Limb (tissue), 2 donors: ENCODE results near the gene ABL1.
A peak's percentile ranks its signal among the peaks of the same experiment; 100 is the strongest.

ENCODE experiments used
- DNase-seq, 2 donors: peaks; one replicate each; pipeline ENCODE4 v3.0.0-alpha.2; 2016; ENCODE audit errors: extremely low spot score in 2 of 2

The ABL1 gene

DNA sequence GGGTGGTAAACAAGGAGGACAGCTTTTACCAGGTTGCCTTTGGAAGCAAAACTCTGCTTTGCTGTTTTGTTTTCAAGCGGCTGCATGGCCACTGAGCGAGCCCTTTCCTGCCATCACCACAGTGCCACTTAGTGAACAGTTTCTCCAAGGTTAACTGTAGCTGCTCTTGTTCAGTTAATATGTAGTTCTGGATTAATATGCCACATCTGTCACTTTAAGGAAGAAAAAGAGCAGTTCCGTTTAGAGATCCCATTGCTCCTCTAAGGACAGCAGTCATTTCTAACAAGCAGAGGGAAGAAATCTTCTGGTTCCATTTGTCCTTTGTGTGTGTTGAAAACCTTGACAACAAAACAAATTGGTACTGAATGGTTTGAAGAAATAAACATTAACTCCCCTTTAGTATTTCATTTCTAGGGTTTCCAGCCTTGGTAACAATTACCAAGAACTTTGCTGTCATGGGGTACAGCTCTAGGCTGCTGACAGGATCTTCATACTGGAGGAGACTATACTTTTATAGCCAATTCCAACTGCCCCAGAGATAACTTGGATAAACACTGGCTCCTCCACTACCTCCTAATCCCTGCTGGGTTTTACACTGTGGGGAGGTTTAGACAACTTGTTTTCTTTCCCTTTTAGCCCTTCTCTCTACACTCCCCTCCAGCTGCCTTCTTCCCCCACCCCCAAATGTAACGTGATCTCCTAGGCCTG, 10.3 kb upstream of the ABL1 start:
- peak; percentile 79 to 87 for DNase-seq

DNA sequence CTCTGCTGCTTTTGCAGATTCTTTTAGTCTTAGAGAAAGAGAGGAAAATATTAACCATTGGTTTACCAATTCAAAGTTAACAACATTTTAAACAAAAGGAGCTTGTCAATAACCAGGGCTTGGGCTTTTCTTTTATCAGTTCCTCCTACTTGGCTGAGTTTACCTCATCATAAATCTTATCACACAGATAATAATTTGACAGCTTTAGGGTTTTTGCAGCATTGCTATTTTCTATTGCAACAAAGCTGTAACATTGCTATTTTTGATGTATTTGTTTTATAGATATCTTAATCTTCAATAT, 9.8 kb upstream of the ABL1 start:
- no peak for DNase-seq

DNA sequence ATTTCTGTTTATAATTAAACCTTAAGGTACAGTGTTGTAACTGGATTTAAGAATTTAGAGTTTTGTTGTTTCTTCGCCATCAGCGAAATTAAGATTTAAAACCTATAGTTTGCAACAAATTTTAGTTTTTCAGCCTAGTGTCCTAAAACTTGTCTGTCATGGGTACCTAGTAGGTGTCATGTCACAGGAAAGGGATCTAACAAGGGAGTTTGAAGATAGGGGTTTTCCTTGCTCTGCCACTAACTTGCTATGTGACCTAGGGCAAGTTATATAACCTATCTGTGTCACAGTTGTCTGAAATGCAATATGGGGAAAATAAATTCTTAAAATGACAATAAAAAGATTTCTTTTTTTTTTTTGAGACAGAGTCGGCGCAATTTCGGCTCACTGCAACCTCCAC, 9.2 kb upstream of the ABL1 start:
- DNase-seq, result no peak

DNA sequence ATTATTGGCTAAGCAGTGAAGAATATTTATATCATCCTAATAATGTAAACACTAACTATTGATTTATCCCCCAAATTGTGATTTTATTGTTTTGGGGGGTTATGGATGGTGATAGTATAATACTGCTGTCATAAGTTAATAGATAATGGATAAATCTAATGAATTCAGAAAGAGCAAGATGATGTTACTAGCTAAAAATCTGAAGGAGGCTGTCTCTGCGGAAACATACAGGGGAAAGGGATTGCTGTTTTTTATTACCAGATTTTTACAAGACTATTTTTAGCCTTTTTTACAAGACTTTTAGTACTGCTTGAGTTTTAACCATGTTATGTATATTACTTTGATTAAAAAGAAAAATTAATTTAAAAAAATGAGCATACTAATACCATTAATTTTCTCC, 5.3 kb upstream of the ABL1 start:
- no peak for DNase-seq

DNA sequence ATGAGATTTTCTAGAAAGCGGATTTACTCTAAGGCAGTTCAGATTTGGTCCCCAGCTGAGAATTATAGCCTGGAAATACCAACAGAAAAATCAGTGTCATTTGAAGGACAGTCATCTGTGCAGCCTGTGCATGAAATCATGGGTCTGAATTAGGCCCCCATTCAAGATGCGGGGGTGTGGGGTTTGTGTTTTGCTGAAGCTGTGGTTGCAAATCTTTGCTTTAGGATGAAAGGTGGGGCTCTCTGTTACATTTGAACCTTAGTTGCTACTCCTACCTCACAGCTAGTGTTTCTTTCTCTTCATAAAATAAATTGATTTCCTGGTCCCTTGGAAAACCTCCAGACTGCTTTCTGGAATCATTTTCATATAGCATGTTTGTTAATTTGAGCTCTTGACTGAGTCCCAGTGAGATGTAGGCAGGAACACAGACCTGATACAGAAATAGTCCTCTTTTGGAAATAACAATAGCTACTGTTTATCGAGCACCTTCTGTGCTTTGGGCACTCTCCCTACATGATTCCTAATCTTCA, 4.8 kb upstream of the ABL1 start:
- no peak for DNase-seq

DNA sequence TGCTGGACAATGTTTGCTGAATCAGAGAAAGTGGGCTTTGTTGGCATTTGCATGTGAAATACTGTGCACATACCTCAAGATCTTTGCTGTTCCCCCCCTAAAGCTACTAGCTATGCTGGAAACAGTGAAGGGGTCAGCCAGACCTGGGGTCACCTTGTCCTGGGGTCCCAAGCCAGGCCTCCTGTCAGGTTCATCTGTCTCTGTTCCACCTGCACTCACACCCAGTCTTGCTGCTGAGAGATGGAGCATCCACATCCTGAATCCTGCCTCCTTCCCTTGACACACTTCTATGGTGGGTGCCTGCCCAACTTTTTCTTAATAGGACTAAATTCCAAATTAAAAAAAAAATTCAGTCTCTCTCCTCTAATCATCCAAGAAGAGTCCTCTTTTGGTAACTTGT, 4.0 kb upstream of the ABL1 start:
- DNase-seq, result no peak

DNA sequence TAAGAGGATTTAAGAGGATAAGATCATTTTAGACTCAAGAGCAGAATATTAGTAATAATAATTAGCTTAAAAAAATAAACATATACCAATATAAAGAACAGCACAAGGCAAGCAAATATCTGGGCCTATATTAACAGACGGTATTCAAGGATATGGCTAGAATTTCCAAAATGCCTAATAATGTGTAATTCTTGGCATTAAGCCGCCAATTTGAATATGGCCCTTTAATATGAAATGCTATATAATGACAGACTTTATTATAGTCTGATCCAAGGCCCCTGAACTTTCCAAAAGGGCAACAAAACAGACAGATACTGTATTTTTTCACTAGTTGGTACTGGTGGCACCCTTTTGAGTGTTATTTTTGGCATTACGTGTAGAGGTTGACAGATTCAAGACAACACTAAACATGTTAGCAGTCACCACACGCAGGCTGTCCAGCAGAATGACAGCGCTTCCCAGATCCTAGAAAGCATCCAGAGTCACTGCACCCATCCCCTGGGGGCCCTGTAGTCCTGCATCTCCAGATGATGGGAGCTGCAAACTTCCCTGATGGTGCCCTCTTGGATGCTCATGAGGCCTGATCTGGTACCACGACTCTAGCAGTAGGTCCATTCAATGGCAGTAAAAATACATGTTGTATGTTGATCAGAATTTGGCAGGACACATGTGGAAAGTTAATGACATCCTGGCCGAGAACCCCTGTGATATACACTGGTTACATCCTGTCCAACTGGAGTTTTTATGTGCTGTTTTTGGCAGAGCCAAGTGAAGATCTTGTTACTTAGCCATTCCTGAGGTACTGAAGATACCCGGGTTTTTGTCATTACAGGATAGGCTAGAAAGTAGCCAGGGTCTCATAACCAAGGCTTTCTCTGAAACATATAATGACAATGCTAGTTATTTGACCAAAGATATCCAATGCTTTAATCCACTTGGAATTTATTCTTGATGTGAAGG, 1.7 kb upstream of the ABL1 start:
- peak in 1 of 2 donors; percentile 69 for DNase-seq

DNA sequence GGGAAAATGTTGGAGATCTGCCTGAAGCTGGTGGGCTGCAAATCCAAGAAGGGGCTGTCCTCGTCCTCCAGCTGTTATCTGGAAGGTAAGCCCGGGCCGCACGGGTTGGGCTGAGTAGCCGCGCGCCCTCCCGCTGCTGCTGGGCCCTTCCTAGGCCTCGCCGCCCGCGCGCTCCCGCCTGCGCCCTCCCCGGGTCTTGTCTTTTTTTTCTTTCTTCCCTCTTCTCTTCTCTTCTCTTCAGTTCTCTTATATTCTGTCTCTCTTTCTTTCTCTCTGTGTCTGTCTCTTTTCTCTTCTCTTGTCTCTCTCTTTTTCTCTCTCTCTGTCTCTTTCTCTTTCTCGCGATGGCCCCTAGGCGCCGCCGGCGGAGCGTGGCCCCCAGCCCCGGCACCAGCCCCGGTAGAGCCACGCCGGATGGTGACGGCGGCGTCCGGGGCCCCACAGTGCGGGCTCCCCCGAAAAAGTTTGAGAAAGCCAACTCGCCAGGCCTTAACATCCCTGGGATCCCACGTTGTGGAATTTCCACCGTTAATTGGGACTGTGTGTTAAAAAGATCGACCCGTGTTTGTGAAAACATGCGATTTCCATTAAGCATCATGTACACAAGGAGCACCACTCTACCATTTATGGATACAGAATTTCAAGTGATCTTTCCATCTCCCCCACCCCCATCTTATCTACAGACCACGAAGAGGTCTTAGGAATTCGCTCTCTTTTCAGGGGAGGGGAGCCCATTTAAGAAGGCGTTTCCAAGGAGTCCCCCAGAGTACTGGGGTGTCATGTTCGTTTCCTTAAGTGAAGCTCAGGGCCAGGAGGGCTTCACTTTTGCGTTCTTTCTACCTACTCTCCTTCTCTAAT, 616 bp downstream of the ABL1 start:
- peak; percentile 40 to 79 for DNase-seq

DNA sequence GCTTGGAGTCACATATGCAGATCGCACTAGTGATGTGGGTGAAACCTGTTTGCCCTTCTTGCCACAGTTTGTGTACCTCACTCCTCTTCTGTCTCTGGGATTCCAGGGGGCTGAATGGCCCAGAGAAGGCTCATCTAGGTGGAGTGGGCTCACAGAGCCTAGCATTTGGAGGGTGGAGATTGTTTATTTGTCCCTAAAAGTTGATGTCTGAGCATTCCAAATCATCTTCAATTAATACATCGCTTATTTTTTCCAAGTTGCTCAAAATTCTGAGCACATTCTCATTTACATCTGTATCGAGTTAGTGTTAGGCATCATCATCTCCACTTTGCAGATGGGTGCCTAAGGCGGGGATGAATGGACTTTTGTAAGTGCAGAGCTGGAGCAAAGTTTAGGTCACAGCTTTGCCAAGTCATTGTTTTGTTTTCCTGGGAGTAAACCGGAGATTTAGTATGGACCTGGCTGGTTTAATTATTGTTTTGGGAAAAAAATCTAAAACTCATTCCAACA, 2.0 kb downstream of the ABL1 start:
- peak in 1 of 2 donors; percentile 23 for DNase-seq

DNA sequence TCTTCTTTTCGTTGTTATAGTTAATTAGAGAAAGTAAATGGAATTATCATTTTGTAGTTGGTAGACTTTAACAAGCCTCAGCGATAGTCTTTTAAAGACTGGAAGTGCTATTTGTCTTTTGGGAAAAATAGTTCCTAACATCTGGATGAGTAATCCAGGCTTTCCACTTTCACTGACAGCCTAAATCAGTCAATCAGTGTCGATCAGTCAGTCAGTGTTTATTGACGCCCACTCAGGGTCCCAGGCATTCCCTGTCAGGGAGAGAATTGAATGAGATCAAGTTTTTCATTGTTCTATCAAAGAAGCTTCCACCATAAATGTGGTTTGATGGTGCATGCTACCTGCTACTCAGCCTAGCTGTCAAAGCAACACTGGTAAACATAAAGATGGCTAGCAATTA, 2.6 kb downstream of the ABL1 start:
- DNase-seq, result peak in 1 of 2 donors; percentile 3

DNA sequence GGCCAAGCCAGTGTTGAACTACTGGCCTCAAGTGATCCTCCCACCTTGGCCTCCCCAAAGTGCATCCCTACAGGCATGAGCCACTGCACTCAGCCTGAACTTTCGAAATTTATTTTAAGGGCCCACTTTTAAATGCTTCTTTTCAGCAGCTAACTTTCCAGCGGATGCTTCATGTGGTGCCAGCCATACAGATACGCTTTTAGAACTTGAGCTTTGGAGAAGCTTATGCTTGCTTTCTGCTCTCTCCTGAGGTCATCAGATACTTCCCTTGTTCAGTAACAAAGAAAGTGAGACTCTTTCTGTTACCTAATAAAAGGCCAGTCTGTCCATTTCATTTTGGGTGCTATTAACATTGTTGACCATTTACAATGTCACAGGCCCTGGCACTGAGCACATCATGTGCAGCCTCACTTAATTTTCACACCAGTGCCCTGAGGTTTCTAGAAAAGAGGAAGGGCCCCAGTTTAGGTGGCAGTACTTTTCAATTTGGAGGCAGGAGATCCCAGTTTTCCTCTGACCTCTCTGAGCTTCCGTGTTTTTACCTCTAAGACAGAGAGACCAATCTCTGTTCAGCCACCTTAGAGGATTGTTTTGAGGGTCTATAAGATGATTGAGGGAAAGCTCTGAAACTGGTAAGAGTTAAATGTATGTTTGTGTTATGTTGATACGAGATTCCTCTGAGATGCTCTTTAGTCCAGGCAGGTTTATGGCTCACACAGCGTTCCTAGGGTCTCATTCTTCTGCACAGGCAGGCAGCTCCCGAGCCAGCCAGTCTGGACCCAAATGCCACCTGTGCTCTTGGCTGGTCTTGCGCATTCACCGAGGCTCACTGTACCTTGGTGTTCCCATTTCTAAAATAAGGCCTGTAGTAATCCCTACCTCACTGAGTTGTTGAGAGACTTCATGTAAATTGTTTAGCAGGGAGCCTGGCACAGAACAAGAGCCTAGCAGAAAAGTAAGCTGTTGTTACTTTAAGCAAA, 4.4 kb downstream of the ABL1 start:
- peak in 1 of 2 donors; percentile 19 for DNase-seq

DNA sequence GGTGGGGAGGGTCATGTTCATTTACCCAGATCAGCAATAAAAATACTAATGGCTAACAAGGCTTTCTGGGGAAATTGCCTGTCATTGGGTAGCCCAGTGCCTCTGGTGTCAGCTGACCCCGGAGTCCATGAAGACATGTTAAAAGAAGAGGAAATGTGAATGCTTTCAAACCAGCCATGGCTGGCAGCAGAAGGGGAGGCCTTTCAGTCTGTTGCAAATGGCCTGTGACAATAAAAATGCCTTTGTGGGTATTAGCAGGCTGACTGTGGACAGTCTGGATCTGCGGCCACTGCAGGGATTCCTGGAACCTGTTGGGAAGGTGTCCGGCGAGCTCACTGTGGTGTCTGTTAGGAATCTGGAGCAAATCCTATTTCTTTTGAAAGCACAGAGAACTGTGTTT, 7.5 kb downstream of the ABL1 start:
- DNase-seq, result peak in 1 of 2 donors; percentile 19

DNA sequence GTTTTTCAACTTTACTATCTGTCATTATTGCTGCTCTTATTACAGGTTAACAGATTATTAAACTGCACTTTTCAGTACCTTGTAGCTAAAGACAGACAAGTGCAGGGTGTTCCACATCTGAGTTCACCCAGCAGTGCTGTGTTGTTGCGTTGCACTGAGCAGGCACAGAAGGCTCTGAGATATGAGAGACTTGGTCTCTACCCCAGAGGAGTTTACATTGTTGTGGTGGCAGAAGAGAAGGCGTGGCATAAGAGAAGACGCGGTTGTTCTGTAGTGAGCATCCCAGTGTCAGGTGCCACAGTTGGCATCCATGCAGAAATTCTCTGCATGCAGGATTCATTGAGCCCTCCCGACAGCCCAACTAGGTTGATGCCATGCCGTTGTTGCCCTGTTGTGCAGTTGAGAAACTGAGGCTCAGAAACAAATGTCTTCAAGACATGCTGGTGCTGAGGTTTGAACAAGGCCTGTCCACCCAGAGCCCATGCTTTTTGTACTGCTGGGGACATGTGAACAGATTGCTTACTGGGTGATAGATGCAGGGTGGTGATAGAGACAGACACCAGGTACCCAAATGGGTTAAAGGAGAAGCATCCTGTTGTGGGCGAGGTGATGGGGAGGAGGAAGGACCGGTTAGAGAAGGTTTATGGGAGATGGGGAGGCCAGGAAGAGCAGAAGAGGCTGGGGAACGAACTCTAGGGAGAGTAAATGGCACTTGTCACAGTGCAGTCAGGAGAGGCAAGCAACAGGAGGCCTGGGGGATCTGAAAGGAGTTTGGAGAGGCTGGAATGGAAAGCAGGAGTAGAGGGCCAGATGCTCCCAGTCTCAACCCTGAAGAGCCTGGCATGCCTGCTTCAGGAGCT, 8.2 kb downstream of the ABL1 start:
- no peak for DNase-seq

DNA sequence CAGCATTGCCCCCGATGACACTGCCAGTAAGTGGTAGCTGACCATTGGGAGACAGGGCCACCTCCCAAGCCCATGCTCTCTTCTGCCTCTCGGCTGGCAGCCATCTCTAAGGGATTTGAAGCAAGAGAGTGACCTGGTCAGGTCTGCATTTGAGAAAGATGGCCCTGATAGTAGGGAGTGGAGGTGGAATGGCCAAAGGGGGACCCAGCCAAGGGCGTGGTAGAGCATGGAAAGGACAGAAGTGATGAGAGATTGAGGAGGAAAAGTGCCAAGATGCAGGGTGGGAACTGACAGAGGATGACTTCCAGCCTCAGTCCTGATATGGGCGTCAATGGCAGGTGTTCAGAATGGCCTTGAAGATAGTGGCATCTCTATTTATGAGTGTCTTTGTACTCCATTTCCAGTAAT, 9.0 kb downstream of the ABL1 start:
- no peak for DNase-seq

DNA sequence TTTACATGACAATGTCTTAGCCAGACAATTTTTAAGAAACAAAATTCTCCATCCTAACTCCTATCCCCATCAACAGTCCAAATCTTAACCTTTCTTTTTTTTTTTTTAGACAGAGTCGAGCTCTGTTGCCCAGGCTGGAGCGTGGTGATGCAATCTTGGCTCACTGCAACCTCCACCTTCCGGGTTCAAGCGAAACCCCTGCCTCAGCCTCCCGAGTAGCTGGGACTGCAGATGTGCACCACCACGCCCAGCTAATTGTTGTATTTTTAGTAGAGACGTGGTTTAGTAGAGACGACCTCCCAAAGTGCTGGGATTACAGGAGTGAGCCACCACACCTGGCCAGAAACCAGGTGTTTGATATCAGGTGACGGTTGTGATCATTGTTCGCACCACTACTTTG, 10.2 kb downstream of the ABL1 start:
- no peak for DNase-seq

DNA sequence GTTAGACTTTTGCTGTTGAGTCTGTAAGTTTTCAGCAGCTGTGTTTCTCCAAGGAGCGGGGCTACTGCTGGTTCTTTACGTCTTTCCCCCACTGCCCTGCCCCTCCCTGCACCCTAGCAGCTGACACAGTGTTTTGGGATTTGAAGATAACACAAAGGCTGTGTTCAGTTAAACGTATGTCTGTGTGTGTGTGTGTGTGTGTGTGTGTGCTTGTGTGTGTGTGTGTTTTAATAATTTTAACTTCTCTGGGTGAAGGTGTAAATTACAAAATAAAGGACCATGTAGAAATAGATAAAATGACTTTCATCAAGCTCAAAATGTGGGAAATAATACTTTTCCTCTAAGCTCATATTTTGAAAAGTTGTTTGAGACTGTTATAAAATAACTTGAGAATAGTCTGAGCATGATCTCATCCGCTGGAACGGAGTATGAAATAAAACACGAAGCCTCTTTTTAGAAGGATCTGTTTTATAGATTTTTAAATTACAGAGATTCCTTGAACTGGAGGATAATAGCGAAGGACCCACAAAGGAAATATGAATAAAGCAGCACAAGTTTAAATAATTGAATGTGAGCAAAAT, 10.9 kb downstream of the ABL1 start:
- DNase-seq, result peak; percentile 79

DNA sequence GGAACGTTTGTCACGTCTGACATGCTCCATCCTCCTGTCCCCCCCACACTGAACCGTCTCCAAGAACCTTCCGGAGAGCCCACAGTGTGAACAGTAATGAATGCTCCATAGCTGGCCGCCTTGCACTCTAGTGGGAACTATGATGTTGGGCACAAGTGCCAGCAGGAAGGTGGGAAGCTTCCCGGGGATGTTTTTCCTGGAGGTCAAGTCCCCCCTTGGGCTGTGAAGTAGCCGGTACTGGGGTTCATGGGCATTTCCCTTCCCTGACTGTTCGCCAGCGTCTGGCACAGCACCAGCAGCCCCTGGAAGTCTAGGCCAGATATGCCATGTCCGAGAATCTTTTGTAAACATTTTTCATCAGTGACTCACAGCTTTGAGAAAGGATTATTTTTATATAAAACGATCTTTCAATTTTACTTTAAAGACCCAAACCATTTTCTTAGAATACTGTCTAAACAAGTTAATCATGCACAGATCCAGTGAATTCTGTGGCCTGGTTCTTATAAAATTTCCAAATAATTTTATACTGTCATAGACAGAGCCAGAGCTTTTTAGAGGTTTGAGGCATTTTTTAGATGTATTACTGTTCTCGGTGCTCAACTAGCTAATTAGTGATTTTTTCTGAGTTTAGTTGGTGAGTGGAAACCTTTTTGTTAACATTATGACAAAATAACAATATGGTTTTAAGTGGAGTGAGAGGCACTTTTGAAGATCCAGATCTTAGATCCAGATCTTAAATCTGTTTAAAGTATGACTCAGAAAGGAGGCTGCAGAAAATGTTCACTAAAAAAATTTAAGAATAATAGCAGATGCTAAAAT, 11.6 kb downstream of the ABL1 start:
- DNase-seq, result peak in 1 of 2 donors; percentile 65
